Suprapubic skin (tissue), 4 donors: ENCODE data around the gene CRTAC1.

ENCODE experiments used
- CTCF ChIP-seq, 2 donors: fragments of 200-600 bp in 1 of 2; fragments of 450-650 bp in 1 of 2; sonication (generic) in 1 of 2; IDR thresholded peaks; one replicate each; pipeline ENCODE4 v1.5.1; 2016 to 2019; ENCODE audit warnings: antibody characterized with exemption in 2 of 2, mild to moderate bottlenecking in 1 of 2, moderate library complexity in 1 of 2
- EP300 ChIP-seq: sonication (generic); formaldehyde crosslinking; IDR thresholded peaks from one replicate; pipeline ENCODE4 v1.6.1; 2017; ENCODE audit warnings: antibody characterized with exemption
- POLR2A ChIP-seq, 2 donors: fragments of 450-650 bp; IDR thresholded peaks; one replicate each; pipeline ENCODE4 v1.6.1; 2017; ENCODE audit warnings: antibody characterized with exemption in 2 of 2, mild to moderate bottlenecking in 2 of 2, moderate library complexity in 2 of 2
- POLR2AphosphoS5 ChIP-seq, 3 donors: sonication (generic); formaldehyde crosslinking; IDR thresholded peaks; one replicate each; pipeline ENCODE4 v1.6.1; 2017; ENCODE audit warnings: antibody characterized with exemption in 3 of 3

GRCh38 chr10:97863808-97864207, 166.6 kb downstream of the CRTAC1 start:
- TF ChIP-seq CTCF (IDR thresholded peaks at IDR 0.05) (no peak), POLR2A (IDR thresholded peaks at IDR 0.05) (no peak), POLR2AphosphoS5 (IDR thresholded peaks at IDR 0.05) (no peak), EP300 (no peak)
